Spleen (tissue), 11 donors: Measurements from ENCODE around the gene RAP1GAP. TPM values are rescaled to one million over a fixed set of nuclear protein-coding genes. Genes with fewer than 3 reads are reported as not detected.

Experiments
- DNase-seq: peaks from one replicate; pipeline ENCODE4 v3.0.0-alpha.2; 2020
- H3K27ac ChIP-seq, 8 donors: fragments of 200-600 bp; sonication (generic) in 7 of 8; 1 replicate in 4 of 8; 2 replicates in 4 of 8; pipeline versions ENCODE4 v1.5.0 to v1.8.0; 2016 to 2021; ENCODE audit warnings: inconsistent platforms in 4 of 8, mild to moderate bottlenecking in 4 of 8, moderate library complexity in 1 of 8
- H3K27me3 ChIP-seq, 7 donors: fragments of 200-600 bp; sonication (generic) in 6 of 7; replicated peaks in 1 of 7; 1 replicate in 4 of 7; 2 replicates in 3 of 7; pipeline versions ENCODE4 v1.5.0 to v1.8.0; 2016 to 2021; ENCODE audit warnings: inconsistent platforms in 3 of 7, mild to moderate bottlenecking in 1 of 7
- H3K36me3 ChIP-seq, 6 donors: fragments of 200-600 bp; sonication (generic) in 5 of 6; 1 replicate in 4 of 6; 2 replicates in 2 of 6; pipeline versions ENCODE4 v1.5.0 to v1.8.0; 2016 to 2021; ENCODE audit warnings: inconsistent platforms in 2 of 6
- H3K4me1 ChIP-seq, 6 donors: fragments of 200-600 bp; sonication (generic) in 5 of 6; 1 replicate in 3 of 6; 2 replicates in 3 of 6; pipeline versions ENCODE4 v1.5.0 to v1.8.0; 2016 to 2021; ENCODE audit warnings: inconsistent platforms in 3 of 6
- H3K4me3 ChIP-seq, 8 donors: fragments of 200-600 bp; sonication (generic) in 7 of 8; 1 replicate in 4 of 8; 2 replicates in 4 of 8; pipeline versions ENCODE4 v1.5.0 to v1.8.0; 2016 to 2021; ENCODE audit warnings: inconsistent platforms in 4 of 8, mild to moderate bottlenecking in 4 of 8, moderate library complexity in 2 of 8
- H3K9me3 ChIP-seq, 8 donors: fragments of 200-600 bp; sonication (generic) in 7 of 8; 1 replicate in 4 of 8; 2 replicates in 4 of 8; pipeline versions ENCODE4 v1.5.0 to v1.8.0; 2016 to 2021; ENCODE audit warnings: inconsistent platforms in 4 of 8
- CTCF ChIP-seq, 11 experiments: fragments of 200-600 bp in 7 of 11; fragments of 450-650 bp in 4 of 11; sonication (generic) in 4 of 11; IDR thresholded peaks in 8 of 11; conservative IDR thresholded peaks in 3 of 11; 1 replicate in 7 of 11; 2 replicates in 4 of 11; pipeline versions ENCODE4 v1.4.0 to v1.8.0; 2016 to 2021; ENCODE audit warnings: antibody characterized with exemption in 11 of 11, inconsistent platforms in 4 of 11, mild to moderate bottlenecking in 1 of 11
- POLR2A ChIP-seq, 3 donors: fragments of 450-650 bp; IDR thresholded peaks; one replicate each; pipeline ENCODE4 v1.5.1; 2017; ENCODE audit warnings: antibody characterized with exemption in 3 of 3, mild to moderate bottlenecking in 1 of 3
- POLR2AphosphoS5 ChIP-seq, 3 donors: sonication (generic); formaldehyde crosslinking; IDR thresholded peaks; one replicate each; pipeline ENCODE4 v1.5.1; 2017; ENCODE audit warnings: antibody characterized with exemption in 3 of 3
- WGBS, 5 donors: extraction: QIAGEN DNeasy Blood & Tissue Kit in 3 of 5; methylation state at CpG; one replicate each; pipeline versions ENCODE4 v1.1.5 to v1.1.7; 2013 to 2018; 5-methylcytosine and 5-hydroxymethylcytosine counted together
- intact Hi-C: fragments of 100-400 bp; cut with DNase I; formaldehyde crosslinking; loops from one replicate; pipeline ENCODE4 v1.15.0; 2023; ENCODE audit warnings: low total_unique reads
- polyA plus RNA-seq, 3 donors: library from polyadenylated mRNA; stranded (reverse); fragments of 200-250 nt; gene quantifications; one replicate each; pipeline ENCODE4 v1.2.1, GENCODE V29; 2013
- total RNA-seq, 7 donors: library from RNA; depleted of rRNA in 3 of 7; stranded (reverse); fragments of >200 nt in 3 of 7; fragmentation: NEBNext Ultra II Directional in 4 of 7; extraction: Animal tissue kit (Norgen Biotek cat#: 25700) in 4 of 7; gene quantifications; one replicate each; pipeline versions ENCODE4 v1.1.0 to v1.2.1, GENCODE V29; 2016 to 2021
- donor health status: healthy with polysubstance abuse.
- donor health status: DM: no; HTN: no; CAD: no; lungs with moderate emphysema.
- donor health status: DM: no; HTN: no; CAD: no.
- donor health status: Bipolar disorder and iron deficiency.
- donor health status: healthy.
- donor health status: DM: no; HTN: no; CAD: no.
- donor health status: DM: yes; HTN: yes; CAD: no.

The RAP1GAP gene
- total and polyA plus RNA-seq, 10 donors, result 0.30 to 12.1 (median 0.86) TPM

- Histone ChIP-seq H3K36me3 (no peaks in the 10 kb centered on the region), H3K9me3 (no peaks in the 10 kb centered on the region), H3K27me3 (peaks cover 0 to 72% (median 0%) of the 10 kb centered on the region in 7 donors), H3K4me3 (no peak overlapping the region), H3K27ac (peak overlapping the region in 2 of 8 donors; percentile 82 to 91), H3K4me1 (peaks cover 0 to 47% (median 15%) of the 10 kb centered on the region in 6 donors)
- no peak for TF ChIP-seq POLR2AphosphoS5 (IDR thresholded peaks at IDR 0.05)
- TF ChIP-seq POLR2A (IDR thresholded peaks at IDR 0.05), result no peak
- DNase-seq, result no peak
- intact Hi-C loops, result no loop called here
- 72 to 86% (median 78%) methylated on average over 6 to 12 of the region's 12 CpGs for WGBS, 5 donors
Observed at GRCh38 chr1:21586222-21586621, 82.9 kb downstream of the RAP1GAP start.

GRCh38 chr1:21585037-21585436 lies 84.1 kb downstream of the RAP1GAP start:
- intact Hi-C loops, result no loop called here

GRCh38 chr1:21584096-21584495 lies 85.1 kb downstream of the RAP1GAP start:
- H3K4me1 ChIP-seq, result peaks cover 0 to 33% (median 8%) of the 10 kb centered on the region in 6 donors
- peaks cover 0 to 58% (median 0%) of the 10 kb centered on the region in 7 donors for H3K27me3 ChIP-seq
- TF ChIP-seq POLR2A (IDR thresholded peaks at IDR 0.05) (no peak), CTCF (IDR thresholded peaks at IDR 0.05 in 8 of 11, conservative IDR thresholded peaks at IDR 0.05 in 3 of 11) (no peak)
- WGBS, 5 donors, result 63 to 71% (median 67%) methylated on average over 8 to 10 of the region's 10 CpGs
- no peaks in the 10 kb centered on the region for H3K36me3 ChIP-seq
- H3K4me3 ChIP-seq, result peak overlapping the region in 1 of 8 donors; percentile 42
- H3K27ac ChIP-seq, result peak overlapping the region in 5 of 8 donors; percentile 8 to 91 (median 82)
- DNase-seq, result no peak
- intact Hi-C loops, result no loop called here
- no peaks in the 10 kb centered on the region for H3K9me3 ChIP-seq

More at GRCh38 chr1:21585037-21585436, 84.1 kb downstream of the RAP1GAP start:
- WGBS, 5 donors, result 62 to 80% (median 68%) methylated on average over 9 of the region's 9 CpGs
- no peak for DNase-seq
- TF ChIP-seq POLR2A (IDR thresholded peaks at IDR 0.05) (no peak), CTCF (IDR thresholded peaks at IDR 0.05 in 8 of 11, conservative IDR thresholded peaks at IDR 0.05 in 3 of 11) (no peak), POLR2AphosphoS5 (IDR thresholded peaks at IDR 0.05) (no peak)
- peaks cover 0 to 66% (median 0%) of the 10 kb centered on the region in 7 donors for H3K27me3 ChIP-seq
- H3K4me1 ChIP-seq, result peaks cover 0 to 35% (median 9%) of the 10 kb centered on the region in 6 donors
- H3K9me3 ChIP-seq, result no peaks in the 10 kb centered on the region
- no peak overlapping the region for H3K4me3 ChIP-seq
- H3K27ac ChIP-seq, result peak overlapping the region in 2 of 8 donors; percentile 82 to 91
- H3K36me3 ChIP-seq, result no peaks in the 10 kb centered on the region

- intact Hi-C loops, result loop anchor here (10.0 kb wide), 1 partner anchor 65 kb away; no protein-coding TSS in a partner anchor
- peaks cover 0 to 20% (median 0%) of the 10 kb centered on the region in 6 donors for H3K36me3 ChIP-seq
- 51 to 62% (median 60%) methylated on average over 3 of the region's 3 CpGs for WGBS, 5 donors
- peaks cover 0 to 11% (median 2%) of the 10 kb centered on the region in 6 donors for H3K4me1 ChIP-seq
- H3K27ac ChIP-seq, result no peak overlapping the region
- no peaks in the 10 kb centered on the region for H3K9me3 ChIP-seq
- DNase-seq, result no peak
- TF ChIP-seq POLR2A (IDR thresholded peaks at IDR 0.05), result no peak
- TF ChIP-seq CTCF (IDR thresholded peaks at IDR 0.05 in 8 of 11, conservative IDR thresholded peaks at IDR 0.05 in 3 of 11), result no peak
- no peak for TF ChIP-seq POLR2AphosphoS5 (IDR thresholded peaks at IDR 0.05)
- H3K4me3 ChIP-seq, result no peak overlapping the region
- H3K27me3 ChIP-seq, result peaks cover 0 to 38% (median 1%) of the 10 kb centered on the region in 7 donors
Observed at GRCh38 chr1:21579791-21580190, 89.4 kb downstream of the RAP1GAP start.
